HepG2 (cell line): ENCODE results near the gene RPP21. TPM values are rescaled to one million over a fixed set of nuclear protein-coding genes. Genes with fewer than 3 reads are reported as not detected.

Experiments
- ATM ChIP-seq: fragments of 450-650 bp; IDR thresholded peaks from 2 replicates; pipeline ENCODE4 v1.7.1; 2017; ENCODE audit warnings: mild to moderate bottlenecking, borderline replicate concordance
- BCL6 ChIP-seq: IDR thresholded peaks from 2 replicates; pipeline ENCODE4 v1.6.1; 2016; ENCODE audit warnings: missing genetic modification reagents, missing compliant biosample characterization
- FLYWCH1 ChIP-seq: sonication (generic); formaldehyde crosslinking; IDR thresholded peaks from 2 replicates; pipeline ENCODE4 v1.8.1; 2023; ENCODE audit warnings: mild to moderate bottlenecking, missing genetic modification reagents
- FOXC1 ChIP-seq: sonication (generic); formaldehyde crosslinking; IDR thresholded peaks from 2 replicates; pipeline ENCODE4 v1.8.0; 2022; ENCODE audit warnings: mild to moderate bottlenecking, missing genetic modification reagents, borderline replicate concordance
- GZF1 ChIP-seq: sonication (generic); formaldehyde crosslinking; IDR thresholded peaks from 2 replicates; pipeline ENCODE4 v1.5.1; 2020; ENCODE audit warnings: mild to moderate bottlenecking, missing genetic modification reagents
- KMT2B ChIP-seq: IDR thresholded peaks from 2 replicates; pipeline ENCODE4 v1.6.1; 2016; ENCODE audit warnings: missing genetic modification reagents, missing compliant biosample characterization
- MYNN ChIP-seq: sonication (generic); formaldehyde crosslinking; IDR thresholded peaks from 2 replicates; pipeline ENCODE4 v1.4.0; 2020; ENCODE audit warnings: mild to moderate bottlenecking, low read depth, missing genetic modification reagents
- NFIC ChIP-seq: IDR thresholded peaks from 2 replicates; pipeline ENCODE4 v1.6.1; 2012; ENCODE audit warnings: mild to moderate bottlenecking, low read length, inconsistent platforms
- POLR2AphosphoS5 ChIP-seq: IDR thresholded peaks from 2 replicates; pipeline ENCODE4 v1.6.1; 2012; ENCODE audit warnings: low read depth, low read length
- TAF1 ChIP-seq: sonication (generic); formaldehyde crosslinking; IDR thresholded peaks from 2 replicates; pipeline ENCODE4 v1.4.0; 2020; ENCODE audit warnings: missing genetic modification reagents
- TCF7L2 ChIP-seq: IDR thresholded peaks from 2 replicates; pipeline ENCODE4 v1.6.1; 2011; ENCODE audit warnings: mild to moderate bottlenecking, low read depth, low read length, moderate library complexity
- TSC22D2 ChIP-seq: sonication (generic); formaldehyde crosslinking; IDR thresholded peaks from 2 replicates; pipeline ENCODE4 v1.5.1; 2020; ENCODE audit warnings: missing genetic modification reagents, mild to moderate bottlenecking, borderline replicate concordance
- U2AF2 ChIP-seq: fragments of 200-400 bp; formaldehyde crosslinking; IDR thresholded peaks from 2 replicates; pipeline ENCODE4 v1.6.1; 2017; ENCODE audit warnings: low read depth, mild to moderate bottlenecking, low read length
- ZFAT ChIP-seq: sonication (generic); formaldehyde crosslinking; conservative IDR thresholded peaks from 2 replicates; pipeline ENCODE4 v1.8.1; 2023; ENCODE audit warnings: missing genetic modification reagents, inconsistent platforms
- ZMYM2 ChIP-seq: sonication (generic); formaldehyde crosslinking; IDR thresholded peaks from 2 replicates; pipeline ENCODE4 v1.8.0; 2022; ENCODE audit warnings: mild to moderate bottlenecking, missing genetic modification reagents
- ZNF549 ChIP-seq: sonication (generic); formaldehyde crosslinking; IDR thresholded peaks from 2 replicates; pipeline ENCODE4 v1.5.0; 2020; ENCODE audit warnings: missing genetic modification reagents
- ZNF615 ChIP-seq: sonication (generic); formaldehyde crosslinking; IDR thresholded peaks from 2 replicates; pipeline ENCODE4 v1.5.0; 2020; ENCODE audit warnings: mild to moderate bottlenecking, missing genetic modification reagents, borderline replicate concordance
- ZNF775 ChIP-seq: sonication (generic); formaldehyde crosslinking; IDR thresholded peaks from 2 replicates; pipeline ENCODE4 v1.4.0; 2020; ENCODE audit warnings: missing genetic modification reagents, mild to moderate bottlenecking, moderate library complexity, borderline replicate concordance
- ZNF788 ChIP-seq: sonication (generic); formaldehyde crosslinking; IDR thresholded peaks from 2 replicates; pipeline ENCODE4 v1.5.0; 2020; ENCODE audit warnings: mild to moderate bottlenecking, missing genetic modification reagents, borderline replicate concordance
- polyA plus RNA-seq, 8 experiments: library from polyadenylated mRNA; depleted of rRNA in 3 of 8; stranded (reverse) in 7 of 8; unstranded in 1 of 8; fragments of >200 nt; fragmentation: Illumina TruSeq in 4 of 8; extraction: Trizol in 4 of 8; gene quantifications; 2 replicates each; pipeline versions ENCODE4 v1.2.1 to v1.2.3, GENCODE V29; 2011 to 2016; ENCODE audit warnings: low read depth in 4 of 8, missing spikeins in 1 of 8, mixed read lengths in 1 of 8; ENCODE audit not compliant: insufficient read depth in 1 of 8
- total RNA-seq, 5 experiments: library from RNA; depleted of rRNA; stranded (reverse); fragments of >200 nt; fragmentation: Illumina TruSeq; extraction: Trizol; gene quantifications; 2 replicates each; pipeline ENCODE4 v1.2.3, GENCODE V29; 2016; ENCODE audit warnings: low read depth in 1 of 5
- TF ChIP-seq, protein P1 (sequence below): sonication (generic); formaldehyde crosslinking; IDR thresholded peaks from 2 replicates; pipeline ENCODE4 v1.8.0; 2022; ENCODE audit warnings: missing genetic modification reagents, mild to moderate bottlenecking, borderline replicate concordance
- TF ChIP-seq, protein P2 (sequence below): sonication (generic); formaldehyde crosslinking; IDR thresholded peaks from 2 replicates; pipeline ENCODE4 v1.5.0; 2020; ENCODE audit warnings: mild to moderate bottlenecking, missing genetic modification reagents
- TF ChIP-seq, protein P3 (sequence below): sonication (generic); formaldehyde crosslinking; IDR thresholded peaks from 2 replicates; pipeline ENCODE4 v1.5.0; 2020; ENCODE audit warnings: missing genetic modification reagents
- TF ChIP-seq, protein P4 (sequence below): IDR thresholded peaks from 2 replicates; pipeline ENCODE4 v1.6.1; 2016; ENCODE audit warnings: missing genetic modification reagents, missing compliant biosample characterization

The RPP21 gene
- total and polyA plus RNA-seq, 2 of the 13 experiments (the other 11 are each of a cell fraction or from before 2014, with no cell fraction given): 53.1 to 72.3 TPM

DNA sequence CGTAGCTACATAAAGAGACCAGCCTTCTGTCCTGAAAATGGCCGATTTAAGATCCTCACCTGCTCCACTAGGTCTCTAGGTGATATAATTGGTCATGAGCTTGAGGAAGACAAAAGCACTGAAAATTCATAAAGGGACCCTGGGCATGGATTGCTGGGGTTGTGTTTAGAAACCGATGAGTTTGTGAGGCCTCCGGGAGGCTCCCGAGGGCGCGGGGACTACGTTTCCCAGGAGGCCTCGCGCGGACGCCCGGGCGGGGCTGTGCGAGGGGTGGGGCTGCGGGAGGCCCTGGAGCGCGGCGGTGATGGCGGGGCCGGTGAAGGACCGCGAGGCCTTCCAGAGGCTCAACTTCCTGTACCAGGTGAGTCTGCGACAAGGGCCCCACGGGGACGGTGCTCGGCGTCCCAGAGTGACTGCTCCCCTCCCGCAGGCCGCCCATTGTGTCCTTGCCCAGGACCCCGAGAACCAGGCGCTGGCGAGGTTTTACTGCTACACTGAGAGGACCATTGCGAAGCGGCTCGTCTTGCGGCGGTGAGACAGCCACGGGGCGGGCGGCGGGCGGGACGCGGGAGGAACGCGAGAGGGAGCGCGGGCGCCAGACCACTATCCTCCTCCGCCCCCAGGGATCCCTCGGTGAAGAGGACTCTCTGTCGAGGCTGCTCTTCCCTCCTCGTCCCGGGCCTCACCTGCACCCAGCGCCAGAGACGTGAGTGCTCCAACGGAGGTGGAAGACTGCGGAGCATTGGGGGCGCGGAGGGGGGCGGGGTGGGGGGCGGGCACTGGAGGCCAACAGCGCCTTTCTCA, at the start of gene RPP21 (continued):
- TF ChIP-seq, protein P1, sequence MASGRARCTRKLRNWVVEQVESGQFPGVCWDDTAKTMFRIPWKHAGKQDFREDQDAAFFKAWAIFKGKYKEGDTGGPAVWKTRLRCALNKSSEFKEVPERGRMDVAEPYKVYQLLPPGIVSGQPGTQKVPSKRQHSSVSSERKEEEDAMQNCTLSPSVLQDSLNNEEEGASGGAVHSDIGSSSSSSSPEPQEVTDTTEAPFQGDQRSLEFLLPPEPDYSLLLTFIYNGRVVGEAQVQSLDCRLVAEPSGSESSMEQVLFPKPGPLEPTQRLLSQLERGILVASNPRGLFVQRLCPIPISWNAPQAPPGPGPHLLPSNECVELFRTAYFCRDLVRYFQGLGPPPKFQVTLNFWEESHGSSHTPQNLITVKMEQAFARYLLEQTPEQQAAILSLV (CRISPR knock-in tag): peak; percentile 41; the same call in 1 of the 2 replicates
- TF ChIP-seq ZNF788 (CRISPR knock-in tag): peak; percentile 94; the same call in 1 of the 2 replicates
- no peak for TF ChIP-seq ZMYM2 (CRISPR knock-in tag)
- TF ChIP-seq TSC22D2: peak; percentile 89; the same call in 1 of the 2 replicates
- TF ChIP-seq, protein P2, sequence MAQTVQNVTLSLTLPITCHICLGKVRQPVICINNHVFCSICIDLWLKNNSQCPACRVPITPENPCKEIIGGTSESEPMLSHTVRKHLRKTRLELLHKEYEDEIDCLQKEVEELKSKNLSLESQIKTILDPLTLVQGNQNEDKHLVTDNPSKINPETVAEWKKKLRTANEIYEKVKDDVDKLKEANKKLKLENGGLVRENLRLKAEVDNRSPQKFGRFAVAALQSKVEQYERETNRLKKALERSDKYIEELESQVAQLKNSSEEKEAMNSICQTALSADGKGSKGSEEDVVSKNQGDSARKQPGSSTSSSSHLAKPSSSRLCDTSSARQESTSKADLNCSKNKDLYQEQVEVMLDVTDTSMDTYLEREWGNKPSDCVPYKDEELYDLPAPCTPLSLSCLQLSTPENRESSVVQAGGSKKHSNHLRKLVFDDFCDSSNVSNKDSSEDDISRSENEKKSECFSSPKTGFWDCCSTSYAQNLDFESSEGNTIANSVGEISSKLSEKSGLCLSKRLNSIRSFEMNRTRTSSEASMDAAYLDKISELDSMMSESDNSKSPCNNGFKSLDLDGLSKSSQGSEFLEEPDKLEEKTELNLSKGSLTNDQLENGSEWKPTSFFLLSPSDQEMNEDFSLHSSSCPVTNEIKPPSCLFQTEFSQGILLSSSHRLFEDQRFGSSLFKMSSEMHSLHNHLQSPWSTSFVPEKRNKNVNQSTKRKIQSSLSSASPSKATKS (CRISPR knock-in tag): no peak
- TF ChIP-seq FOXC1: peak; percentile 95
- TF ChIP-seq, protein P3, sequence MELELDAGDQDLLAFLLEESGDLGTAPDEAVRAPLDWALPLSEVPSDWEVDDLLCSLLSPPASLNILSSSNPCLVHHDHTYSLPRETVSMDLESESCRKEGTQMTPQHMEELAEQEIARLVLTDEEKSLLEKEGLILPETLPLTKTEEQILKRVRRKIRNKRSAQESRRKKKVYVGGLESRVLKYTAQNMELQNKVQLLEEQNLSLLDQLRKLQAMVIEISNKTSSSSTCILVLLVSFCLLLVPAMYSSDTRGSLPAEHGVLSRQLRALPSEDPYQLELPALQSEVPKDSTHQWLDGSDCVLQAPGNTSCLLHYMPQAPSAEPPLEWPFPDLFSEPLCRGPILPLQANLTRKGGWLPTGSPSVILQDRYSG (CRISPR knock-in tag): peak; percentile 64; the same call in 1 of the 2 replicates
- TF ChIP-seq, protein P4, sequence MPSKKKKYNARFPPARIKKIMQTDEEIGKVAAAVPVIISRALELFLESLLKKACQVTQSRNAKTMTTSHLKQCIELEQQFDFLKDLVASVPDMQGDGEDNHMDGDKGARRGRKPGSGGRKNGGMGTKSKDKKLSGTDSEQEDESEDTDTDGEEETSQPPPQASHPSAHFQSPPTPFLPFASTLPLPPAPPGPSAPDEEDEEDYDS: peak; percentile 67; the same call in 1 of the 2 replicates
- TF ChIP-seq GZF1: no peak
- TF ChIP-seq TAF1 (CRISPR knock-in tag): peak; percentile 98
- TF ChIP-seq ZNF775 (CRISPR knock-in tag): no peak
- TF ChIP-seq ZNF549 (CRISPR knock-in tag): 0 out of 2 replicates have a peak, but pooled peaks have one; percentile 62
- peak; percentile 93 for TF ChIP-seq KMT2B (CRISPR knock-in tag)
- peak; percentile 89; the same call in 1 of the 2 replicates for TF ChIP-seq MYNN
- TF ChIP-seq NFIC: no peak
- TF ChIP-seq U2AF2: no peak
- TF ChIP-seq BCL6: peak; percentile 65; the same call in 1 of the 2 replicates
- peak; percentile 85 for TF ChIP-seq POLR2AphosphoS5
- TF ChIP-seq ZFAT: peak; percentile 65; the same call in 1 of the 2 replicates
- TF ChIP-seq FLYWCH1 (CRISPR knock-in tag): no peak
- no peak for TF ChIP-seq TCF7L2
- peak; percentile 84; the same call in 1 of the 2 replicates for TF ChIP-seq ZNF615 (CRISPR knock-in tag)
- TF ChIP-seq ATM: no peak
